Neural progenitor cell (in vitro differentiated cells): Measurements from ENCODE around the gene DRC3. TPM values are rescaled to one million over a fixed set of nuclear protein-coding genes. Genes with fewer than 3 reads are reported as not detected.
A peak's percentile ranks its signal among the peaks of the same experiment; 100 is the strongest.

Experiments used
- DNase-seq: peaks from one replicate; pipeline ENCODE4 v3.0.0-alpha.2; 2016; ENCODE audit warnings: low spot score
- H2AFZ ChIP-seq: fragments of 200-600 bp; sonication (generic); replicated peaks from 2 replicates; pipeline ENCODE4 v1.6.1; 2016; ENCODE audit warnings: antibody characterized with exemption
- H3F3A ChIP-seq: fragments of 200-600 bp; sonication (generic); 2 replicates; pipeline ENCODE4 v1.6.1; 2016; ENCODE audit warnings: antibody characterized with exemption, low read depth
- H3K27ac ChIP-seq: fragments of 200-600 bp; sonication (generic); 2 replicates; pipeline ENCODE4 v1.5.1; 2016; ENCODE audit warnings: mild to moderate bottlenecking
- H3K27me3 ChIP-seq: fragments of 200-600 bp; sonication (generic); 2 replicates; pipeline ENCODE4 v1.6.1; 2016; ENCODE audit warnings: mild to moderate bottlenecking, moderate library complexity
- H3K36me3 ChIP-seq: fragments of 200-600 bp; sonication (generic); 2 replicates; pipeline ENCODE4 v1.5.1; 2016
- H3K4me1 ChIP-seq: fragments of 200-600 bp; sonication (generic); 2 replicates; pipeline ENCODE4 v1.6.1; 2016; ENCODE audit warnings: mixed run types
- H3K4me2 ChIP-seq: fragments of 200-600 bp; sonication (generic); 2 replicates; pipeline ENCODE4 v1.6.1; 2016
- H3K4me3 ChIP-seq: fragments of 200-600 bp; sonication (generic); 2 replicates; pipeline ENCODE4 v1.5.1; 2016
- H3K79me2 ChIP-seq: fragments of 200-600 bp; sonication (generic); 2 replicates; pipeline ENCODE4 v1.6.1; 2016; ENCODE audit warnings: low read depth
- H3K9ac ChIP-seq: fragments of 200-600 bp; sonication (generic); 2 replicates; pipeline ENCODE4 v1.6.1; 2016
- H3K9me3 ChIP-seq: fragments of 200-600 bp; sonication (generic); 2 replicates; pipeline ENCODE4 v1.5.1; 2016; ENCODE audit warnings: low read depth
- H4K20me1 ChIP-seq: fragments of 200-600 bp; sonication (generic); 2 replicates; pipeline ENCODE4 v1.6.1; 2016; ENCODE audit warnings: low read depth
- H3K27ac Mint-ChIP-seq: 3 replicates; pipeline ENCODE4 v1.8.0; 2021; ENCODE audit warnings: mixed read lengths
- H3K27me3 Mint-ChIP-seq: 2 replicates; pipeline ENCODE4 v1.8.0; 2022; ENCODE audit warnings: low read depth, mild to moderate bottlenecking, inconsistent platforms, moderate library complexity, mixed read lengths; ENCODE audit not compliant: insufficient read depth
- H3K36me3 Mint-ChIP-seq: 3 replicates; pipeline ENCODE4 v1.8.0; 2021; ENCODE audit warnings: mixed read lengths
- H3K4me1 Mint-ChIP-seq: 3 replicates; pipeline ENCODE4 v1.8.0; 2021; ENCODE audit warnings: mixed read lengths
- H3K4me3 Mint-ChIP-seq: 3 replicates; pipeline ENCODE4 v1.8.0; 2021; ENCODE audit warnings: mild to moderate bottlenecking, moderate library complexity, mixed read lengths
- H3K9me3 Mint-ChIP-seq: 3 replicates; pipeline ENCODE4 v1.8.0; 2020; ENCODE audit warnings: mixed read lengths
- EZH2 ChIP-seq: fragments of 200-600 bp; sonication (generic); IDR thresholded peaks from 2 replicates; pipeline ENCODE4 v1.6.1; 2017; ENCODE audit warnings: antibody characterized with exemption, mild to moderate bottlenecking, moderate library complexity
- EZH2phosphoT487 ChIP-seq: fragments of 200-600 bp; sonication (generic); IDR thresholded peaks from 2 replicates; pipeline ENCODE4 v1.6.1; 2017; ENCODE audit warnings: antibody characterized with exemption
- total RNA-seq: library from RNA; depleted of rRNA; stranded (reverse); fragments of >200 nt; gene quantifications from 2 replicates; pipeline ENCODE4 v1.2.3, GENCODE V29; 2015; ENCODE audit warnings: low replicate concordance
- TF ChIP-seq, protein P1 (sequence below): fragments of 200-600 bp; sonication (generic); IDR thresholded peaks from 2 replicates; pipeline ENCODE4 v1.5.1; 2017; ENCODE audit warnings: antibody characterized with exemption, mild to moderate bottlenecking

DRC3 gene
- total RNA-seq, 1 donor from 2014 or later = 0.07 TPM

DNA sequence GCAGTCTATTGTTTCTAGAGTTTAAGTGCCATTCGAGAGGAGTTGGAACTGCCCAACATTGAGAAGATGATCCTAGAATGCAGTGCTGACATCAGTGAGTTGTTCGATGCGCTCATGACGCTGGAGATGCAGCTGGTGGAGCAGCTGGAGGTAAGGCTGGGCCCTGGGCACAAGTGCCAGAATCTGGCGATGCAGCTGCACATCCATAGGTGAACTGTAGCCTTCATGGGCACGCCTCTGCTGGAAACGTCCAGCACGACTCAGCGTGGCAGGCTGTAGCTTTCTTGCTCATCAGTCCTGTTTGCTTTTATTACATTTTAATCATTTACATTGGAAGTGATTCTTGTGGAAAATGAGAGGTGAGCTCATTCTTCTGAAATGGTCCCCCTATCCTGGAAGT, 31.7 kb downstream of the DRC3 start:
- Histone ChIP-seq H3K4me3 (no peak overlapping the region), H3K9me3 (no peaks in the 10 kb centered on the region), H3F3A (no peaks in the 10 kb centered on the region), H3K27me3 (no peaks in the 10 kb centered on the region), H3K9ac (no peak overlapping the region), H3K79me2 (no peaks in the 10 kb centered on the region), H3K4me1 (no peaks in the 10 kb centered on the region), H3K4me2 (no peak overlapping the region), H3K36me3 (no peaks in the 10 kb centered on the region), H3K27ac (no peak overlapping the region), H4K20me1 (no peaks in the 10 kb centered on the region), H2AFZ (no peak overlapping the region)
- DNase-seq = no peak
- Mint-ChIP-seq H3K4me3 (no peak overlapping the region), H3K9me3 (no peaks in the 10 kb centered on the region), H3K27me3 (peaks cover 2% of the 10 kb centered on the region), H3K4me1 (peaks cover 7% of the 10 kb centered on the region), H3K27ac (no peak overlapping the region), H3K36me3 (no peaks in the 10 kb centered on the region)
- TF ChIP-seq, protein P1, sequence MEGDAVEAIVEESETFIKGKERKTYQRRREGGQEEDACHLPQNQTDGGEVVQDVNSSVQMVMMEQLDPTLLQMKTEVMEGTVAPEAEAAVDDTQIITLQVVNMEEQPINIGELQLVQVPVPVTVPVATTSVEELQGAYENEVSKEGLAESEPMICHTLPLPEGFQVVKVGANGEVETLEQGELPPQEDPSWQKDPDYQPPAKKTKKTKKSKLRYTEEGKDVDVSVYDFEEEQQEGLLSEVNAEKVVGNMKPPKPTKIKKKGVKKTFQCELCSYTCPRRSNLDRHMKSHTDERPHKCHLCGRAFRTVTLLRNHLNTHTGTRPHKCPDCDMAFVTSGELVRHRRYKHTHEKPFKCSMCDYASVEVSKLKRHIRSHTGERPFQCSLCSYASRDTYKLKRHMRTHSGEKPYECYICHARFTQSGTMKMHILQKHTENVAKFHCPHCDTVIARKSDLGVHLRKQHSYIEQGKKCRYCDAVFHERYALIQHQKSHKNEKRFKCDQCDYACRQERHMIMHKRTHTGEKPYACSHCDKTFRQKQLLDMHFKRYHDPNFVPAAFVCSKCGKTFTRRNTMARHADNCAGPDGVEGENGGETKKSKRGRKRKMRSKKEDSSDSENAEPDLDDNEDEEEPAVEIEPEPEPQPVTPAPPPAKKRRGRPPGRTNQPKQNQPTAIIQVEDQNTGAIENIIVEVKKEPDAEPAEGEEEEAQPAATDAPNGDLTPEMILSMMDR = no peak

DNA sequence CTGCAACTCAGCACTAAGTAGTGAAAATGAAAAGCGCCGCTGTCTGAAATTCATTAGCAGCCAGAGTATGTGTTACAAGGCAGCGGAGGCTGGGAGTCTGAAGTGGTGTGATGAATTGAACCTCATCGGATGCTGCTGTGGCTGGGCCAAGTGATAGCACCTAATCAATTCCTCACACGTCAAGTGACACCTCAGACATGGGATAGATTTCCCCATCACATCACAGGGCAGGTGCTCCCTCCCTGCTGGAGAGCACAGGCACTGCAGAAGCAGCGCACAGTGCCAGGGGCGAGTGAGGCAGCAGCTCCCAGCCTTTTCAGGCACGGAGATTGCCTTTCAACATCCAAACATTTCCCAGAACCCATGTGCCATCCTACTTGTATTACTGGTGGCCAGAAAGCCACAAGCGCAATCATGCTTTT, 32.2 kb downstream of the DRC3 start:
- Histone ChIP-seq H3K4me3 (no peak overlapping the region), H3K36me3 (no peaks in the 10 kb centered on the region), H2AFZ (no peak overlapping the region), H3K4me2 (no peak overlapping the region), H3K4me1 (no peaks in the 10 kb centered on the region), H3F3A (no peaks in the 10 kb centered on the region), H3K9ac (no peak overlapping the region), H3K27ac (no peak overlapping the region), H3K27me3 (no peaks in the 10 kb centered on the region), H3K9me3 (no peaks in the 10 kb centered on the region), H3K79me2 (no peaks in the 10 kb centered on the region), H4K20me1 (no peaks in the 10 kb centered on the region)
- no peak for TF ChIP-seq EZH2
- TF ChIP-seq, protein P1 = peak; percentile 43
- TF ChIP-seq EZH2phosphoT487 = no peak
- peaks cover 6% of the 10 kb centered on the region for H3K4me1 Mint-ChIP-seq
- peaks cover 2% of the 10 kb centered on the region for H3K9me3 Mint-ChIP-seq
- peaks cover 2% of the 10 kb centered on the region for H3K27me3 Mint-ChIP-seq
- no peak overlapping the region for H3K27ac Mint-ChIP-seq
- H3K36me3 Mint-ChIP-seq = no peaks in the 10 kb centered on the region
- H3K4me3 Mint-ChIP-seq = no peak overlapping the region
- DNase-seq = peak; percentile 42

DNA sequence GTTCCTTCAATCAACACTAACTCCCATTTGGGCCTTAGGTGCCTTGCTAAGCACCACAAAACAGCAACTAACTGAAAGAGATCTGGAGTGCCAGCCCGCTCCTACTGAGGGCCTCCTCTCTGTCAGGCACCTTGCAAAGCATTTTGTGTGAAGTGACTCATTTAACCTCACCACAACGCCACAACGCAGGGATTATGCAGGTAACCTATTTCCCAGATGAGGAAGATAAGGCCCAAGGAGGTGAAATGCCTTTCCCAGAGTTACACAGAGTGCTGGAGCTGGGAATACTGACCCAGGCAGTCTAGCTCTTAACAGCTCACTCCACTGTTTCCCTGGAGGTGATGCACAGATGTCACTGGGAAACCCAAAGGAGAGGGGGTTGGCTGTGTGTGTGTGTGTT, 32.8 kb downstream of the DRC3 start:
- no peaks in the 10 kb centered on the region for H3K79me2 ChIP-seq
- no peaks in the 10 kb centered on the region for H3F3A ChIP-seq
- no peaks in the 10 kb centered on the region for H3K4me1 ChIP-seq
- no peak overlapping the region for H3K9ac ChIP-seq
- H2AFZ ChIP-seq = no peak overlapping the region
- H3K9me3 Mint-ChIP-seq = peaks cover 2% of the 10 kb centered on the region
- H3K36me3 ChIP-seq = no peaks in the 10 kb centered on the region
- no peaks in the 10 kb centered on the region for H3K9me3 ChIP-seq
- H3K36me3 Mint-ChIP-seq = peaks cover 3% of the 10 kb centered on the region
- H3K27me3 ChIP-seq = no peaks in the 10 kb centered on the region
- H3K27ac Mint-ChIP-seq = peak overlapping the region; percentile 57
- no peak overlapping the region for H3K4me2 ChIP-seq
- no peak overlapping the region for H3K4me3 ChIP-seq
- peaks cover 6% of the 10 kb centered on the region for H3K4me1 Mint-ChIP-seq
- no peak for DNase-seq
- H3K27me3 Mint-ChIP-seq = peaks cover 2% of the 10 kb centered on the region
- no peak overlapping the region for H3K27ac ChIP-seq
- no peaks in the 10 kb centered on the region for H4K20me1 ChIP-seq
- TF ChIP-seq EZH2 = no peak
- TF ChIP-seq, protein P1 = no peak
- TF ChIP-seq EZH2phosphoT487 = no peak
- no peak overlapping the region for H3K4me3 Mint-ChIP-seq
